Kidney epithelial cell (primary cell): Measurements from ENCODE around the gene LAG3. TPM values are rescaled to one million over a fixed set of nuclear protein-coding genes. Genes with fewer than 3 reads are reported as not detected.
A peak's percentile ranks its signal among the peaks of the same experiment; 100 is the strongest.

Source experiments
- DNase-seq: peaks from one replicate; pipeline ENCODE4 v3.0.0-alpha.2; 2010; ENCODE audit warnings: low read depth
- H3K27me3 ChIP-seq: 2 replicates; pipeline ENCODE4 v1.6.0; 2011; ENCODE audit warnings: low read length; ENCODE audit not compliant: control insufficient read depth, insufficient read depth
- H3K36me3 ChIP-seq: 2 replicates; pipeline ENCODE4 v1.5.1; 2011; ENCODE audit warnings: low read length; ENCODE audit not compliant: control insufficient read depth, insufficient read depth
- H3K4me3 ChIP-seq: 2 replicates; pipeline ENCODE4 v1.5.1; 2011; ENCODE audit warnings: low read depth, mild to moderate bottlenecking, control low read depth, low read length
- total RNA-seq: library from RNA; depleted of rRNA; stranded (reverse); fragments of >200 nt; gene quantifications from 2 replicates; pipeline ENCODE4 v1.2.3, GENCODE V29; 2015
- TF ChIP-seq, protein P1 (sequence below): IDR thresholded peaks from 2 replicates; pipeline ENCODE4 v1.5.1; 2011; ENCODE audit warnings: mild to moderate bottlenecking, moderate library complexity, low read length, control low read depth, inconsistent platforms; ENCODE audit not compliant: insufficient read depth, poor library complexity, severe bottlenecking

LAG3 gene
- total RNA-seq, 1 donor from 2014 or later = not detected

DNA sequence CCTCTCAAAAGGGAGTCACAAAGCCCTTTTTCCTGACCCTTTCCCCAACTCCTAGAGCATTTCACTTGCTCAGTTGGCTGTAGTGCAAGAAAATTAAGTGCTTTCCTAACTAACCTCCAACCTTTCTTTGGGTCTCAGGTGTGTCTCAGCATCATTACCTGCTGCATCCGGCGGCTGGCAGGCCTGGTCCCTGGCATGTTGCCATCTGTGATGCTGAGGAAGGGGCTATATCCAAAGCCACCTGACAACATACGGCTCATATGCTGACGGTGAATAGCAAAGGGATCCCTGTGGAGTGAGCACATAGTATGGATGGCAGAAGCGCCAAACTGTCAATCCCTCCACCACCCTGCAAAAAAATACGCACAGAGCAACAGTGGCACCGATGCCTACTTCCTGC is 20.6 kb upstream of the LAG3 start:
- TF ChIP-seq, protein P1, sequence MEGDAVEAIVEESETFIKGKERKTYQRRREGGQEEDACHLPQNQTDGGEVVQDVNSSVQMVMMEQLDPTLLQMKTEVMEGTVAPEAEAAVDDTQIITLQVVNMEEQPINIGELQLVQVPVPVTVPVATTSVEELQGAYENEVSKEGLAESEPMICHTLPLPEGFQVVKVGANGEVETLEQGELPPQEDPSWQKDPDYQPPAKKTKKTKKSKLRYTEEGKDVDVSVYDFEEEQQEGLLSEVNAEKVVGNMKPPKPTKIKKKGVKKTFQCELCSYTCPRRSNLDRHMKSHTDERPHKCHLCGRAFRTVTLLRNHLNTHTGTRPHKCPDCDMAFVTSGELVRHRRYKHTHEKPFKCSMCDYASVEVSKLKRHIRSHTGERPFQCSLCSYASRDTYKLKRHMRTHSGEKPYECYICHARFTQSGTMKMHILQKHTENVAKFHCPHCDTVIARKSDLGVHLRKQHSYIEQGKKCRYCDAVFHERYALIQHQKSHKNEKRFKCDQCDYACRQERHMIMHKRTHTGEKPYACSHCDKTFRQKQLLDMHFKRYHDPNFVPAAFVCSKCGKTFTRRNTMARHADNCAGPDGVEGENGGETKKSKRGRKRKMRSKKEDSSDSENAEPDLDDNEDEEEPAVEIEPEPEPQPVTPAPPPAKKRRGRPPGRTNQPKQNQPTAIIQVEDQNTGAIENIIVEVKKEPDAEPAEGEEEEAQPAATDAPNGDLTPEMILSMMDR = no peak
- Histone ChIP-seq H3K36me3 (peaks cover 1% of the 10 kb centered on the region), H3K27me3 (no peaks in the 10 kb centered on the region), H3K4me3 (peak overlapping the region; percentile 95)
- no peak for DNase-seq

DNA sequence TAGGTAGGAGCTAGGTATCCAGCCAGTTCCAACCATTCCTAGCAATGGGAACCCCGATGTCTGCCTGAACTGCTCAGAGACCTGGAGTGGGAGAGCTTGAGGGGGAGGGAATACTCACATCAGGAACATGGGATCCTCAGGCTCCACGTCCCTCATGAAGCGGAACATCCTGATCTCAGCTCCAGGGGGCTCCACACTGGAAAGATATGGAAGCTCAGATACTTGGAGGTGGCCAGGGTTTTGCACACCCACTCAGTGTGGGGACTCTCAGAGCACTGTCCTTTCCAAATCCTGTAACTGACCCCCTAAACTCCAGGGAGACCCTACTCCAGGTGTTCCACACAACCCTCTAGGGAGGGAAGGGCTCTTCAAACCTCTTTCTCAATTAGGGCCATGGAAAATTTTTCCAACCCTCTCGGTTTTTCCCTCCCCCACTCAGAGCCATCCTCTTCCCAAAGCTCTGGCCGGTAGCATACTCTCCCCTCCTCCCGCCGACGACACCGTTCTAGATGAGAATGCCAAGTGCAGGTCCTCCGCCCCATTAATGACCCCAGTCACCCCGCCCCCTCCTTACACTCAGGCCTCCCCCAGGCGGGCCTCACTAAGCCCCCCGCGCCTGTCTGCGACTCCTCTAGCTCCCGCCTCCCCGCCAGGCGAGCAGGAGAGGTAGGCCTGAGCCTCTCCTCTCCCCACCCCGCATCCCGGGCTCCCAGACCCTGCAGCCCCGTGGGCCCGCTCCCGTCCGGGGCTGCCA is 20.0 kb upstream of the LAG3 start:
- peaks cover 1% of the 10 kb centered on the region for H3K36me3 ChIP-seq
- H3K4me3 ChIP-seq = peak overlapping the region; percentile 95
- no peak for DNase-seq
- TF ChIP-seq, protein P1 = peak; percentile 47
- no peaks in the 10 kb centered on the region for H3K27me3 ChIP-seq

DNA sequence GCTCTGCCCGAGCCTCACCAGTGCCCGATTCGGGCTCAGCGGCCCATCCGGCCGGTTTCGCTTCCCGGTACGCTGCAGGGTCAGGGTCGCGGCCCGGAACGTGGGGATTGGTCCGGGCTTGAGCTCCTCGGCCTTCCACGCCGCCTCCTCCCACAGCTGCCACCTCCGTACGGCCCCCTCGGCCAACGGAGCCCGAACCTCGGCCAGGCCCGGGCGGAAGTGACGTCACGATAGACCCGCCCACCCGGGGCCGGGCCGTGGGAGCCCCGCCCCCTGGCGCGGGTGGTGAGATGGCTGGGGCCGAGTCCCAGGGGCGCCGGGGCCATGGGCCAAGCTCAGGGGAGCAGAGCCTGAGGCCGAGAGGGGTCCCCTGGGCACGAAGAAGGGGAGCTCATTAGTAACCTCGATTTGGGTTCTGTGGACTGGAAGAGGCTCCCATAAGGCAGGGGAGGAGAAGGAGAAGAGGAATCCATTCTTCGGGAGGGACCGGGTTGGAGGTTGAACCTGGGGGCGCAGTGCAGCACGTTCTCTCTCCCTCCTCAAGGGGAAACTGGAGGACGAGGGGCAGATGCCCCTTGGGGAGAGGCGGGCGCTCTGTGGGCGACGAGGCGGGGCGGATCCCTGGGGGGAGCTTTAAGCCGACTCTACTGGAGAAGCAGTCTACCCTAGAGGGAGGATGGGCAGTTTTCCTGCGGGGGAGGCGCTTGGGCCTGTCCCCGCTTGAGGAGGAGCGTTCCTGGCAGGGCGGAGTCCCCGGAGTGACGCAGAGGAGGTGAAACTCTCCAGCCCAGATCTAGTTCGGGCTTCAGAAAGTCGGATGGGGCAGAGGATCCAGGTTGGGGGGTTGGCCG is 19.2 kb upstream of the LAG3 start, which contains the start of gene MLF2:
Gene MLF2, minus strand, starts transcription at position 221 of the 851 bp plus-strand sequence. CDS start 807 bp downstream, outside the sequence.
- peak; percentile 89 for DNase-seq
- H3K4me3 ChIP-seq = peak within 1 kb of the TSS; percentile 95
- no peaks in the 10 kb centered on the region for H3K27me3 ChIP-seq
- H3K36me3 ChIP-seq = peaks cover 1% of the 10 kb centered on the region
- TF ChIP-seq, protein P1 = no peak

DNA sequence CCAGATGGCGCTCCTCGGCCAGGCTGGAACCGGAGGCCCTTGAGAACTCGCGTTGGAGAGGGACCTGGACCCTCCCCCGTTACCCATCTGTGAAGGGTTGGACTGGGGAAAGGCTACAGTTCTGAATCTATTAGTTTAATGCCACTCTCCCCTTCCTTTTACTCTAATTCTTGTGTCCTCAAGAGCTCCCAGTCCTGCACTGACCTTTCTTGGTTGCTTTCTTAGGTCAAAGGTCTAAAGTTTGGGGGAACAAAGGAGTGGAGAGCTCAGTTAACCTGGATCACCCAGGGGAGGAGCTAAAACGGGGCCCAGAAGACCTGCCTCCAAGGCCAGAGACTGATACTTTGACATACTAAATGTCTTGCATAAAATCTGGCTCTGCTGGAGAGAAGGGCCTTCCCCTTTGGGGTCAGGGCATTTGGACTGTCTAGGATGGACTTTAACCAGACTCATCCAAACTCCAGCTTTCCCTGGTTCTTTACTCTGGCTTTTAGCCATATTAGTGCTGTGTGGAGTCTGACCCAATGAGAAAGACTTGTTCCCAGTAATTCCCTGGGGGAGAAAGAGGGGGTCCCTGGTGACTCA is 18.5 kb upstream of the LAG3 start:
- TF ChIP-seq, protein P1 = peak; percentile 97
- no peak overlapping the region for H3K4me3 ChIP-seq

DNA sequence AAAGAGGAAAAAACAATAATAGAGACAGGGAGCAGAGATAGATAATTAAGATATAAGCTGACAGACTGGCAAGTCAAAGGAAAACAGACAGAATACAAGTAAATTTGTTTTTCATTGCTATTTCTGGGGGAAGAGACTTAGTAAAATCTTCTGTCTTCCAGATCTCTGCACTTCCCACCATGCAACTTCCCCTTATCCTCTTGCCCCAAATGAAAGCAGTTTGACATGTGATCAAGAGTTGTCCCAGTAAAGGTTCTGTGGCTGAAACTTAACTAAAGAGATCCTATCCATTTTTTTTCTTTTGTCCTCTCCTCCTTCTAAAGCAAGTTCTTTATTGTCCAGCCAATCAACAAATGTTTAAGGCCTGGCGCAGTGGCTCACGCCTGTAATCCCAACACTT is 17.9 kb upstream of the LAG3 start:
- Histone ChIP-seq H3K27me3 (no peaks in the 10 kb centered on the region), H3K4me3 (no peak overlapping the region), H3K36me3 (no peaks in the 10 kb centered on the region)
- TF ChIP-seq, protein P1 = no peak
- DNase-seq = no peak

More for the DNA sequence above, 18.5 kb upstream of the LAG3 start:
- no peaks in the 10 kb centered on the region for H3K36me3 ChIP-seq
- no peak for DNase-seq
- no peaks in the 10 kb centered on the region for H3K27me3 ChIP-seq
